MM.1S (cell line): ENCODE measurements around the gene AKR7A2.

Source experiments
- CTCF ChIP-seq: fragments of 300-600 bp; sonication (generic); IDR thresholded peaks from 2 replicates; pipeline ENCODE4 v1.5.1; 2016; ENCODE audit warnings: antibody characterized with exemption, low read length, mixed read lengths
- EZH2 ChIP-seq: fragments of 300-600 bp; sonication (generic); optimal IDR thresholded peaks from 2 replicates; pipeline ENCODE3; 2017; ENCODE audit warnings: low read depth, mild to moderate bottlenecking, antibody characterized with exemption, low read length, mixed read lengths

- TF ChIP-seq CTCF (no peak), EZH2 (no peak)
Observed at GRCh38 chr1:19347533-19348172, 35.7 kb upstream of the AKR7A2 start.
